Left ventricle myocardium inferior (tissue), 1 donor: ENCODE results near the gene FAM98B. TPM values are rescaled to one million over a fixed set of nuclear protein-coding genes. Genes with fewer than 3 reads are reported as not detected.

Source experiments
- DNase-seq: peaks from one replicate; pipeline ENCODE4 v3.0.0-alpha.2; 2020
- H3K27ac ChIP-seq: fragments of 200-600 bp; replicated peaks from 2 replicates; pipeline ENCODE4 v1.8.0; 2021
- H3K27me3 ChIP-seq: fragments of 200-600 bp; 2 replicates; pipeline ENCODE4 v1.8.0; 2021; ENCODE audit warnings: low read depth
- H3K36me3 ChIP-seq: fragments of 200-600 bp; 2 replicates; pipeline ENCODE4 v1.8.0; 2021
- H3K4me1 ChIP-seq: fragments of 200-600 bp; 2 replicates; pipeline ENCODE4 v1.8.0; 2021
- H3K4me3 ChIP-seq: fragments of 200-600 bp; 2 replicates; pipeline ENCODE4 v1.8.0; 2021; ENCODE audit warnings: mild to moderate bottlenecking, moderate library complexity
- H3K9me3 ChIP-seq: fragments of 200-600 bp; replicated peaks from 2 replicates; pipeline ENCODE4 v1.8.0; 2021
- intact Hi-C: fragments of 100-400 bp; cut with micrococcal nuclease; formaldehyde crosslinking; loops from one replicate; pipeline ENCODE4 v1.11.0; 2022
- total RNA-seq: library from RNA; stranded (reverse); fragmentation: NEBNext Ultra II Directional; extraction: Animal tissue kit (Norgen Biotek cat#: 25700); gene quantifications from one replicate; pipeline ENCODE4 v1.2.1, GENCODE V29; 2021
- TF ChIP-seq, protein P1 (sequence below): fragments of 200-600 bp; IDR thresholded peaks from 2 replicates; pipeline ENCODE4 v1.8.0; 2021; ENCODE audit warnings: antibody characterized with exemption, mild to moderate bottlenecking, borderline replicate concordance
- donor health status: DM: no; HTN: yes; CAD: no; lungs with severe emphysema.

FAM98B gene
- total RNA-seq, 1 donor from 2014 or later = 28.7 TPM

DNA sequence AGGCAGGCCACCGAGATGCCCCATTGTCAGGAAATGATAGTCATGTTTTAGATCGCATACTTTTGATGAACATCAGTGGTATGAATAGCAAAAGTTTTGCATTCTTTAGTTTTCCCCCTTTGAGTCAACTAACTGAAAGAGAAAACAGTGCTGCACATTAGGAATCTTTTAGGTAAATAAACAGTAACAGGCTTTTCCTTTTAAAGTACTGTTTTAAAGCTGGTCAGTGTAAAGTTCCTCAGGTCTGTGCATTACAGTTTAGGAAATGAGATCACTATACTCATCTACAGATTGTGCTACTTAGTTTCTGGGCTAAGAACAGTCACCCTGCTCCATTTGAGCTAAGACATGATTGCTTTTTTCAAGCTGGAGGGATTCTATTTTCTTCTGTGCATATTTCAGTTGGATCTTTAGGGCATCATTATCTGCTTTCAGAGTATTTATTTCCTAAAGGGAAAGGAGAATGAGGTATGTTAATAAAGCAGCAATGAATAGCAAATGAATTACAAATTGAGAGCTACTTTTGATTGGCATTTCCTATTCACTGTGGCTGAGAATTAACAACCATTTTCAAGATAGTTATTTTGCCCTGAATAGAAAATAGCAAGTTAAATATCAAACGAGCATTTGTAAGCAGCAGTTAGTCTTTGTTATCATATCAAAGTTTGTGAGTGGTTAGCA lies 36.5 kb downstream of the FAM98B start:
- peaks cover 18% of the 10 kb centered on the region for H3K36me3 ChIP-seq

DNA sequence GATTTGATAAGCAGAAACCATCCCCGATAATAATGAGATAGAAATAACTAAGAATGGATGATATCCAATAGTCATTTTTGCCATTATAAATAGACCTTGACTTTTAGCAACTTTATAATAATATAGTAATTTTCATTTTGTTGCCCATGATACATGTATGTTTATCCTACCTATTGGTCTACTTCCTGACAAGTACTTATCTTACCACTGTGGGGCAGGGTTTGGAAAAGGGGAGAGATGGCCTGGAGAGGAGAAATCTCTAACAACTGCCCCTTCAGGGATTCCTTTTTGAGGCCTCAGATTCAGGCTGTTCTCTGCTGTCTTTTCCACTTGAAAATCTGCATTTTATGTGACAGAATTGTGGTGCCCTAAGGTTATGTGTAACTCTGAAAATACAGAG lies 42.2 kb downstream of the FAM98B start:
- H3K9me3 ChIP-seq = no peaks in the 10 kb centered on the region

More for the DNA sequence above, 36.5 kb downstream of the FAM98B start:
- no peak for DNase-seq
- intact Hi-C loops = no loop called here
- H3K4me1 ChIP-seq = no peaks in the 10 kb centered on the region
- no peak overlapping the region for H3K4me3 ChIP-seq
- TF ChIP-seq, protein P1, sequence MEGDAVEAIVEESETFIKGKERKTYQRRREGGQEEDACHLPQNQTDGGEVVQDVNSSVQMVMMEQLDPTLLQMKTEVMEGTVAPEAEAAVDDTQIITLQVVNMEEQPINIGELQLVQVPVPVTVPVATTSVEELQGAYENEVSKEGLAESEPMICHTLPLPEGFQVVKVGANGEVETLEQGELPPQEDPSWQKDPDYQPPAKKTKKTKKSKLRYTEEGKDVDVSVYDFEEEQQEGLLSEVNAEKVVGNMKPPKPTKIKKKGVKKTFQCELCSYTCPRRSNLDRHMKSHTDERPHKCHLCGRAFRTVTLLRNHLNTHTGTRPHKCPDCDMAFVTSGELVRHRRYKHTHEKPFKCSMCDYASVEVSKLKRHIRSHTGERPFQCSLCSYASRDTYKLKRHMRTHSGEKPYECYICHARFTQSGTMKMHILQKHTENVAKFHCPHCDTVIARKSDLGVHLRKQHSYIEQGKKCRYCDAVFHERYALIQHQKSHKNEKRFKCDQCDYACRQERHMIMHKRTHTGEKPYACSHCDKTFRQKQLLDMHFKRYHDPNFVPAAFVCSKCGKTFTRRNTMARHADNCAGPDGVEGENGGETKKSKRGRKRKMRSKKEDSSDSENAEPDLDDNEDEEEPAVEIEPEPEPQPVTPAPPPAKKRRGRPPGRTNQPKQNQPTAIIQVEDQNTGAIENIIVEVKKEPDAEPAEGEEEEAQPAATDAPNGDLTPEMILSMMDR = no peak
- no peaks in the 10 kb centered on the region for H3K27me3 ChIP-seq
- no peaks in the 10 kb centered on the region for H3K9me3 ChIP-seq
- H3K27ac ChIP-seq = no peak overlapping the region

DNA sequence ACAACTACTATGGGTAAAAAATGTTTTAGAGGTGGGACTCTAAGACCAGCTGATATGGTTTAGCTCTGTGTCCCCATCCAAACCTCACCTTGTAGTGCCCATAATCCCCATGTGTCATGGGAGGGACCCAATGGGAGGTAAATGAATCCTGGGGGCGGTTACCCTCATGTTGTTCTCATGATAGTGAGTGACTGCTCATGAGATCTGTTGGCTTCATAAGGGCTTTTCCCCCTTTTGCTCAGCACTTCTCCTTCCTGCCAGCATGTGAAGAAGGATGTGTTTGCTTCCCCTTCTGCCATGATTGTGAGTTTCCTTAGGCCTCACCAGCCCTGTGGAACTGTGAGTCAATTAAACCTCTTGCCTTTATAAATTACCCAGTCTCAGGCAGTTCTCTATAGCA lies 45.7 kb downstream of the FAM98B start:
- DNase-seq = no peak
- no peaks in the 10 kb centered on the region for H3K27me3 ChIP-seq
- no peaks in the 10 kb centered on the region for H3K9me3 ChIP-seq
- H3K4me1 ChIP-seq = no peaks in the 10 kb centered on the region
- intact Hi-C loops = no loop called here
- TF ChIP-seq, protein P1 = no peak
- no peaks in the 10 kb centered on the region for H3K36me3 ChIP-seq
- H3K27ac ChIP-seq = no peak overlapping the region
- no peak overlapping the region for H3K4me3 ChIP-seq

More for the DNA sequence above, 42.2 kb downstream of the FAM98B start:
- Histone ChIP-seq H3K27me3 (no peaks in the 10 kb centered on the region), H3K27ac (no peak overlapping the region), H3K36me3 (no peaks in the 10 kb centered on the region), H3K4me1 (no peaks in the 10 kb centered on the region), H3K4me3 (no peak overlapping the region)
- intact Hi-C loops = no loop called here
- DNase-seq = no peak
- TF ChIP-seq, protein P1 = no peak

DNA sequence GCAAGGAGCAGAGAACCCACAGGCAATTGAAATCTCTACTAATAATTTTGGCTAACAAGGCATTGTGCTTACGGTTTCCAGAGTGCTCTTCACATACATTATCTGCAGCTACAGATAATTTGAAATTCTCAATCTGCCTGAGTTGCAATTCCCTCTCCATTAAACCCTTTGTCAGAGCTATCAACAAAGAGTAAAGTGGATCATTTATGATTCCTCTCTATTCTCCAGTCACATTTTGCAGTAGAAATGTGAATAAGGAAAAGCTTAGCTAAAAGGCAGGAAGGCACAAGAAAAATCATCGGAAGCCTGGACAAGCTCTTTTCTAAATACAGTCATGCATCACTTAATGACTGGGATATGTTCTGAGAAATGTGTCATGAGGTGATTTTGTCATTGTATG lies 49.6 kb downstream of the FAM98B start:
- intact Hi-C loops = no loop called here

DNA sequence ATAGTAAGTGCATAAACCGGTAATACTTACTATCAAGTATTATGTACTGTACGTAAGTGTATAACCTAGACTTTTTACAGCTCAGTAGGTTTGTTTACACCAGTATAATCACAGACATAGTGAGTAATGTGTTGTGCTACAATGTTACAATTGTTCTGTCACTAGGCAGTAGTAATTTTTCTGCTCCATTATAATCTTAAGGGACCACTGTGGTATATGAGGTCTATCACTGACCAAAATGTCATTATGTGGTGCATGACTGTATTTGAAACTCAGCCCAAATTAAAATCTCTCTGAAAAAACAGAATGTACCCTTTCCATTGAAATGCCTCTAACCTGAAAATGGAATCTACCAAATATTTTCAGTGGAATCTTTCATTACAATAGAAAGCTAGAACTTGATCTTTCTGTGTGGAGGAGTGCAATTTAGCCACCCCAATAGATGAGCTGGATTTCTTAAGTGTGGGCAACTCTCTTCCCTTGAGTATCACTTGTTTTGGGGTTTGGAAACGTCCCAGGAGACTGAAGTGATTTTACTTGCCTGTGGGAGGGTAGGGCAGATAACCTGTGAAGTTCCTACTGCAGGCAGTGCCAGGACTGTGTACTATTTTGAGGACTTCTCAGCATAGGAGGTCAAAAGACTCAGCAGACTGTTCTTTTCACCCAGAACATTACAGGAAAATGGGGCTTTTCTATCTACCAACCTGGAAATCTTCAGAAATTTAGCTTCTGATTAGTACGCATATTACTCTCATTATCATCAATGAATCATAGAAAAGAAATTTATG lies 50.9 kb downstream of the FAM98B start:
- H3K27me3 ChIP-seq = no peaks in the 10 kb centered on the region
- DNase-seq = no peak
- H3K4me1 ChIP-seq = peaks cover 7% of the 10 kb centered on the region
- H3K9me3 ChIP-seq = no peaks in the 10 kb centered on the region
- no peaks in the 10 kb centered on the region for H3K36me3 ChIP-seq
- H3K4me3 ChIP-seq = no peak overlapping the region
- H3K27ac ChIP-seq = no peak overlapping the region
- TF ChIP-seq, protein P1 = no peak
- intact Hi-C loops = no loop called here

More for the DNA sequence above, 49.6 kb downstream of the FAM98B start:
- H3K36me3 ChIP-seq = no peaks in the 10 kb centered on the region
- no peak for DNase-seq
- no peaks in the 10 kb centered on the region for H3K9me3 ChIP-seq
- TF ChIP-seq, protein P1 = no peak
- no peak overlapping the region for H3K27ac ChIP-seq
- no peaks in the 10 kb centered on the region for H3K27me3 ChIP-seq
- H3K4me1 ChIP-seq = peaks cover 7% of the 10 kb centered on the region
- no peak overlapping the region for H3K4me3 ChIP-seq
